Dermis blood vessel endothelial cell (primary cell): Measurements from ENCODE around the gene CDKAL1. TPM values are rescaled to one million over a fixed set of nuclear protein-coding genes. Genes with fewer than 3 reads are reported as not detected.
"Not testable (repeated sequence)": the region's sequence is repeated elsewhere in the genome, so short reads cannot be mapped to it uniquely, and the experiment has no call there.

Experiments used
- DNase-seq: peaks from one replicate; pipeline ENCODE4 v3.0.0; 2010
- total RNA-seq: library from RNA; depleted of rRNA; stranded (reverse); fragments of >200 nt; gene quantifications from 2 replicates; pipeline ENCODE4 v1.2.3, GENCODE V29; 2014

The CDKAL1 gene
- total RNA-seq = 24.9 and 28.1 TPM in 2 replicates

- peak; percentile 96 for DNase-seq
Measured at GRCh38 chr6:20534295-20535262, at the start of gene CDKAL1. Gene CDKAL1, plus strand, starts transcription at chr6:20534457. Its CDS starts 11,894 bp downstream, at chr6:20546351.

- DNase-seq = no peak
Measured at GRCh38 chr6:20486641-20487040, 47.6 kb upstream of the CDKAL1 start.

- DNase-seq = no peak
Measured at GRCh38 chr6:20487669-20488375, 46.4 kb upstream of the CDKAL1 start.

GRCh38 chr6:20490591-20490990, 43.7 kb upstream of the CDKAL1 start:
- no peak for DNase-seq

- DNase-seq = no peak
Measured at GRCh38 chr6:20492099-20492498, 42.2 kb upstream of the CDKAL1 start.

GRCh38 chr6:20497216-20498040, 36.8 kb upstream of the CDKAL1 start:
- DNase-seq = peak; percentile 76

GRCh38 chr6:20498041-20498385, 36.2 kb upstream of the CDKAL1 start:
- DNase-seq = no peak

- DNase-seq = no peak
Measured at GRCh38 chr6:20509212-20509611, 25.0 kb upstream of the CDKAL1 start.

GRCh38 chr6:20511852-20512251, 22.4 kb upstream of the CDKAL1 start:
- DNase-seq = no peak

GRCh38 chr6:20525208-20525607, 9.0 kb upstream of the CDKAL1 start:
- DNase-seq = not testable (repeated sequence)

- peak; percentile 64 for DNase-seq
Measured at GRCh38 chr6:20529086-20529448, 5.2 kb upstream of the CDKAL1 start.

- DNase-seq = no peak
Measured at GRCh38 chr6:20532881-20533280, 1.4 kb upstream of the CDKAL1 start.

- no peak for DNase-seq
Measured at GRCh38 chr6:20533746-20534294, 437 bp upstream of the CDKAL1 start.

GRCh38 chr6:20538131-20538662, 3.9 kb downstream of the CDKAL1 start:
- no peak for DNase-seq

GRCh38 chr6:20538907-20539306, 4.7 kb downstream of the CDKAL1 start:
- DNase-seq = no peak

- DNase-seq = no peak
Measured at GRCh38 chr6:20539387-20539786, 5.1 kb downstream of the CDKAL1 start.

GRCh38 chr6:20540683-20541082, 6.4 kb downstream of the CDKAL1 start:
- no peak for DNase-seq

- no peak for DNase-seq
Measured at GRCh38 chr6:20541382-20541781, 7.1 kb downstream of the CDKAL1 start.

GRCh38 chr6:20542927-20543602, 8.8 kb downstream of the CDKAL1 start:
- DNase-seq = peak; percentile 89

GRCh38 chr6:20548264-20548663, 14.0 kb downstream of the CDKAL1 start:
- no peak for DNase-seq

GRCh38 chr6:20549398-20549797, 15.1 kb downstream of the CDKAL1 start:
- DNase-seq = not testable (repeated sequence)

- DNase-seq = no peak
Measured at GRCh38 chr6:20554326-20554725, 20.1 kb downstream of the CDKAL1 start.
